GM12892 (cell line): ENCODE measurements around the gene COL11A2.

ENCODE experiments used
- POLR2A ChIP-seq: IDR thresholded peaks from 2 replicates; pipeline ENCODE4 v1.6.1; 2011; ENCODE audit warnings: low read depth, low read length, control low read depth
- POLR2AphosphoS5 ChIP-seq: IDR thresholded peaks from 2 replicates; pipeline ENCODE4 v1.6.1; 2011; ENCODE audit warnings: low read depth, low read length, control low read depth
- TAF1 ChIP-seq: IDR thresholded peaks from 2 replicates; pipeline ENCODE4 v1.6.1; 2011; ENCODE audit warnings: low read depth, mild to moderate bottlenecking, control low read depth, low read length, borderline replicate concordance

DNA sequence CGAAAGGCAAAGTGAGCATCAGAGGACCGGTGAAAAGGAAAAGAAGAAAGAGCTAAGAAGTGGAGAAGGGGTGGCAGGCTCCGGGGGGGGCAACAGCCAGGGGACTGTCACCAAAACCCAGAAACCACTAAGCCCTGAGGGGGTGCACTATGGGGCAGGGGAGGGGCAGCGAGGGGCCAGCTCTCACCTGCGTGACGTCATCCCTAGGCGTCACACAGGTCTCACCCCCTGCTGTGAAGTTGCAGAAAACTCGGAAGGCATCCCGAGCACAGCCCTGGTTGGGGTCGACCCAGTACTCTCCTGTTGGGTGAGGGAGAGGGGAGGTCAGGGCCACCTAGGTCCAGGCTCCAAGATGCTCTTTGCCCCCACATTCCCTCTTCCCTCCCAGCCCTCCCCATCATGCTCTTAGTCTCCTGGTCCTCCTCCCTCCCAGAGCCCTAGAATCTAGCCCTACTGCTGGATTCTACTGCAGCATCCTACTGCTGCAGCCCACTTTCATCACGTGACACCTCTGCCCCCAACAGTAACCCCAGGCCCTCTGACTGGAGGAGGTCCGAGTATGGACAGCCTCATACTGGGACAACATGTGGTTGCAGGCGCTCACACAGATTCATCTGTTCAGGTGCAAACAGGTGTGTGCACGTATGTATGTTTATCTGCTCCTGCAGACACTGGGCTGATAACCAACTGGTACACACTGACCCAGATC lies 27.4 kb downstream of the COL11A2 start:
- no peak for TF ChIP-seq POLR2A
- no peak for TF ChIP-seq POLR2AphosphoS5
- TF ChIP-seq TAF1: no peak
